Mesendoderm (in vitro differentiated cells): ENCODE measurements around the gene CD72.

Source experiments
- DNase-seq: peaks from one replicate; pipeline ENCODE4 v3.0.0; 2013
- H2AK5ac ChIP-seq: 2 replicates; pipeline ENCODE4 v1.6.1; 2013; ENCODE audit warnings: low read length, inconsistent platforms
- H2BK120ac ChIP-seq: 2 replicates; pipeline ENCODE4 v1.6.1; 2013; ENCODE audit warnings: low read depth, mild to moderate bottlenecking, low read length, moderate library complexity, mixed read lengths
- H2BK15ac ChIP-seq: replicated peaks from 2 replicates; pipeline ENCODE4 v1.6.1; 2013; ENCODE audit warnings: low read depth, mild to moderate bottlenecking, moderate library complexity
- H2BK5ac ChIP-seq: 2 replicates; pipeline ENCODE4 v1.6.1; 2013; ENCODE audit warnings: low read length, inconsistent platforms
- H3K18ac ChIP-seq: 2 replicates; pipeline ENCODE4 v1.6.1; 2013; ENCODE audit warnings: mild to moderate bottlenecking, low read length, mixed read lengths
- H3K23ac ChIP-seq: one replicate; pipeline ENCODE4 v1.6.1; 2013; ENCODE audit warnings: low read length
- H3K27ac ChIP-seq: 2 replicates; pipeline ENCODE4 v1.5.1; 2013; ENCODE audit warnings: low read depth, mild to moderate bottlenecking, inconsistent platforms, low read length, moderate library complexity
- H3K27me3 ChIP-seq: 2 replicates; pipeline ENCODE4 v1.6.1; 2013; ENCODE audit warnings: low read length, control low read depth, mild to moderate bottlenecking, inconsistent platforms; ENCODE audit not compliant: insufficient read depth, poor library complexity
- H3K36me3 ChIP-seq: 2 replicates; pipeline ENCODE4 v1.6.1; 2013; ENCODE audit warnings: low read length, inconsistent platforms; ENCODE audit not compliant: control insufficient read depth, insufficient read depth
- H3K4ac ChIP-seq: one replicate; pipeline ENCODE4 v1.6.1; 2013; ENCODE audit warnings: low read depth, mild to moderate bottlenecking, low read length, moderate library complexity
- H3K4me1 ChIP-seq: 2 replicates; pipeline ENCODE4 v1.6.1; 2013; ENCODE audit warnings: low read depth, low read length, inconsistent platforms; ENCODE audit not compliant: control insufficient read depth
- H3K4me2 ChIP-seq: 2 replicates; pipeline ENCODE4 v1.6.1; 2013; ENCODE audit warnings: low read length
- H3K4me3 ChIP-seq: 2 replicates; pipeline ENCODE4 v1.5.1; 2013; ENCODE audit warnings: mild to moderate bottlenecking, low read length
- H3K56ac ChIP-seq: one replicate; pipeline ENCODE4 v1.6.1; 2013; ENCODE audit warnings: low read length
- H3K79me1 ChIP-seq: 2 replicates; pipeline ENCODE4 v1.6.1; 2013; ENCODE audit warnings: low read length, inconsistent platforms
- H3K79me2 ChIP-seq: 2 replicates; pipeline ENCODE4 v1.6.1; 2013; ENCODE audit warnings: mild to moderate bottlenecking, low read length; ENCODE audit not compliant: control insufficient read depth, insufficient read depth
- H3K9ac ChIP-seq: 2 replicates; pipeline ENCODE4 v1.6.1; 2013; ENCODE audit warnings: low read length, inconsistent platforms
- H4K5ac ChIP-seq: one replicate; pipeline ENCODE4 v1.6.1; 2013; ENCODE audit warnings: low read length
- H4K8ac ChIP-seq: one replicate; pipeline ENCODE4 v1.6.1; 2013; ENCODE audit warnings: low read depth, mild to moderate bottlenecking, control low read depth, low read length, moderate library complexity
- WGBS: extraction: QIAGEN DNeasy Blood & Tissue Kit; methylation state at CpG from one replicate; pipeline ENCODE4 v1.1.7; 2013; ENCODE audit warnings: low lambda C conversion rate, missing lambda C conversion rate; ENCODE audit not compliant: insufficient coverage; ENCODE audit errors: extremely low coverage; 5-methylcytosine and 5-hydroxymethylcytosine counted together

Gene CD72

DNA sequence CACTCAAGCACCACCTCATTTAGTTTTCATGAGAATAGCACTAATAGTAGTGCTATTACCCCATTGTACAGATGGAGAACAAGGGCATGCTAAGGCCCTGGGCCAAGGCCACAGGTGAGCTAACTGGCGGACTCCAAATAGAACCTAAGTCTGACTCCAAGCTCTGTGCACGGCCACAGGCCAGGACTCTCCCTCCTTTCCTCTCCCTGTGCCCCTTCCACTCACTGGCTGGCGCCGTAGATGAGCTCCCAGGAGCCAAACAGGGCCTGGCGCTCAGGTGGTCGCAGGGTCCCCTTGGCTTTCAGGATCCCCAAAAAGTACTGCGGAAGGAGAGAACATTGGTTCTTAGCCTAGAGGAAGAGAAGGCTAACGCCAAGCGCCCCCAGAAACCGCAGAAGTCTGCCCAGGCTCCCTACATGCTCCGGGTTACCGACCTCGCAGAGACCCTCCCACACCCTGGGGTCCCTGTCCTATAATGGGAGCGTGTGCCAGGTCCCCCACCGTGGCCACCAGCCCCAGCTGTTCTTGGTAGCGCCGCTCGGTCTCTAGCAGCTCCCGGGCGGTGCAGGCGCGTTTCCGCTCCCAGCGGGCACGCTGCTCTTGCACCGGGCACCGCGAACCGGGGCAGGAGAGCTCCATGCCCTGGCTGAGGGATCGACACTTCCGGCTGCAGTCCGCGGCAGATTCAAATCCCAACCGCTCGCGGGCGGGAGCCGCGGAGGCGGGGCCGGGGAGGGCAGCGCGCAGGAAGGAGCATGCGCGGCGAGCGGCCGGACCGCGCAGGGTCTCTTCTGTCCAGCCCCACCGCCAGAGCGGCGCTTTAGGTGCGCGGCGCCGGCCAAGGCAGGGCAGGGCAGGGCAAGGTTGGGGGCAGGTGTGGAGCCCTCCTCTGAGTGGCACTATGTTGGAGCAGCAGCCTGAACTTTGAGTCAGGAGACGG, 46.6 kb upstream of the CD72 start, which contains the start of gene ARHGEF39:
ARHGEF39 (minus strand) TSS at position 665 of the 940 bp plus-strand sequence; CDS start at position 639, 26 bp downstream.
- no peak within 1 kb of the TSS for H2BK15ac ChIP-seq
- H3K36me3 ChIP-seq = peaks cover 6% of the 10 kb centered on the region
- peak within 1 kb of the TSS; percentile 84 for H3K56ac ChIP-seq
- H3K4me2 ChIP-seq = peak within 1 kb of the TSS; percentile 55
- peaks cover 5% of the 10 kb centered on the region for H3K4me1 ChIP-seq
- H3K27ac ChIP-seq = no peak within 1 kb of the TSS
- H4K8ac ChIP-seq = no peak within 1 kb of the TSS
- peak within 1 kb of the TSS; percentile 97 for H3K4ac ChIP-seq
- H2AK5ac ChIP-seq = peak within 1 kb of the TSS; percentile 97
- peak within 1 kb of the TSS; percentile 71 for H3K9ac ChIP-seq
- peaks cover 12% of the 10 kb centered on the region for H3K79me1 ChIP-seq
- no CpG with 5 or more reads among the region's 58 CpGs for WGBS
- H4K5ac ChIP-seq = no peak within 1 kb of the TSS
- peak; percentile 93 for DNase-seq
- H3K27me3 ChIP-seq = no peaks in the 10 kb centered on the region
- H3K4me3 ChIP-seq = peak within 1 kb of the TSS; percentile 51
- peak within 1 kb of the TSS; percentile 24 for H2BK5ac ChIP-seq
- peak within 1 kb of the TSS; percentile 70 for H3K23ac ChIP-seq
- no peaks in the 10 kb centered on the region for H3K79me2 ChIP-seq
- peak within 1 kb of the TSS; percentile 75 for H3K18ac ChIP-seq
- H2BK120ac ChIP-seq = no peak within 1 kb of the TSS

DNA sequence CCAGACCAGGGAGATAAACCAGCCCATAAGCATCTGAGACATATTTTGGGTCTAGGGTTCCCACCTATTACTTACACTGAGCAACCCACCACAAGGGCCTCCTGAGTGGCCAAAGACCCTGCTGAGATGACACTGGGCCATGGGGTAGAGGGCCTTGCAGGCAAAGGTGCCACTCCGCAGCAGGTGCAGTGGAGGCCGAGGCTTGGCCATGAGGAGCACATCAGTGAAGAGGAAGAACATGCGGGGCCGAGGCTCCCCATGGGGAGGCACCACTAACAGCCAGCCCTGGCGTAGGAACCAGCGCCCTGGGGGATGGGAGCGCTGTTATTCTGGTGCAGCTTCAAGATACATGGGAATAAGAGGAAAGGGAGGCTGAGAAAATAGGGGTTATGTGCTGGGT, 44.2 kb upstream of the CD72 start:
- no peaks in the 10 kb centered on the region for H3K79me2 ChIP-seq
- H2BK120ac ChIP-seq = no peak overlapping the region
- H3K36me3 ChIP-seq = peaks cover 6% of the 10 kb centered on the region
- H4K5ac ChIP-seq = no peak overlapping the region
- no peak overlapping the region for H3K4me2 ChIP-seq
- no peak overlapping the region for H3K23ac ChIP-seq
- peaks cover 5% of the 10 kb centered on the region for H3K4me1 ChIP-seq
- H3K27ac ChIP-seq = no peak overlapping the region
- H3K56ac ChIP-seq = no peak overlapping the region
- no peak overlapping the region for H2AK5ac ChIP-seq
- no peak overlapping the region for H2BK15ac ChIP-seq
- WGBS = no CpG with 5 or more reads among the region's 7 CpGs
- no peaks in the 10 kb centered on the region for H3K27me3 ChIP-seq
- peaks cover 12% of the 10 kb centered on the region for H3K79me1 ChIP-seq
- no peak overlapping the region for H3K9ac ChIP-seq
- H2BK5ac ChIP-seq = no peak overlapping the region
- H3K4me3 ChIP-seq = no peak overlapping the region
- no peak overlapping the region for H4K8ac ChIP-seq
- no peak overlapping the region for H3K18ac ChIP-seq
- H3K4ac ChIP-seq = no peak overlapping the region
- no peak for DNase-seq

DNA sequence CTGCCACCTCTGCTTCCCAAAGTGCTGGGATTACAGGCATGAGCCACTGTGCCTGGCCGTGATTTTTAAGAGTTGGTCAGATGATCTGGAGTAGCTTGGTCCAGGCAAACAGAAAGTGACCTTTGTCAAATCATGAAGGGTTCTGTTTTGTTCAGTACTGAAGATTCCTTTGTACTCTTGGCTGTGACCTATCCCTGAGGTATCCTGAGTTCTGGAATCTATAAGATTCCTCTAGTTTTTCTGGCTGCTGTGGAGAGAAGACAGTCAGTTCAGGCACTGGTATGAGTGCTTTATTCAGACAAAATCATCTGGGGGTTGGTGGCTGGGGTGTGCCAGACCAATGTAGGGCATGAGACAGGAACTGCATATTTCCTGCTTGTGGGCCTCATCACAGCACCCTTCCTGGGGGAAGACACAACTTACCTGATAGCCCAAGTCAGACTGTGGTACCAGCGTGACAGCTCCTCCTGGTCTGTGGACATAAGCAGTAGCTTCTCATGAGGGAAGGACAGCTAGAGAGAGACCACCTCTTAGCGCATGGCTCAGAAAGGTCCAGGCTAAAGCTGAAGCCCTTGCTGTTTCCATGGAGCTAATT, 43.6 kb upstream of the CD72 start:
- Histone ChIP-seq H4K8ac (no peak overlapping the region), H3K27me3 (no peaks in the 10 kb centered on the region), H4K5ac (no peak overlapping the region), H3K4ac (no peak overlapping the region), H2AK5ac (no peak overlapping the region), H2BK5ac (no peak overlapping the region), H3K9ac (no peak overlapping the region), H3K4me2 (no peak overlapping the region), H3K79me1 (peaks cover 12% of the 10 kb centered on the region), H3K56ac (no peak overlapping the region), H3K18ac (no peak overlapping the region), H3K27ac (no peak overlapping the region), H2BK120ac (no peak overlapping the region), H2BK15ac (no peak overlapping the region), H3K23ac (no peak overlapping the region), H3K79me2 (no peaks in the 10 kb centered on the region), H3K4me3 (no peak overlapping the region), H3K4me1 (peaks cover 5% of the 10 kb centered on the region), H3K36me3 (peaks cover 6% of the 10 kb centered on the region)
- no peak for DNase-seq
- no CpG with 5 or more reads among the region's 3 CpGs for WGBS

DNA sequence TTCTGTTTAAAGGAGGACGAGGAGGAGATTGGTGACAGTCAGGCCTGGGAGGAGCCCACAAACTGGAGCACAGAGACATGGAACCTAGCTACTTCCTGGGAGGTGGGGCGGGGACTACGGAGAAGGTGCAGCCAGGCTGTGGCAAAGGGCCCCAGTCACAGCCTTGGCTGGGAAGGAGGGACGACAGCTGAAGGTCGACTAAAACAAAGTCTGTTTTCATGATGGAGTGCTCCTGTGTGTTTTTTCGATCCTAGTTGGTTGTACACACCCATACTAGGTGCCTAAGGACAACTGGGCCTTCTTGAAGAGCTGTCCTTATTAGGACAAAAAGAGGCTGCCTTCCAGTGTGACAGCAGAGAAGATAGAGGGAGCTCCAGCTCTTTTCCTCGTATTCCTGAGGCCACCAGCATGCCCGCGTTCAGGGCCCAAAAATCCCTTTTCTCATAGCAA, 42.8 kb upstream of the CD72 start:
- Histone ChIP-seq H3K4me1 (peaks cover 5% of the 10 kb centered on the region), H3K79me1 (peaks cover 12% of the 10 kb centered on the region), H2BK120ac (no peak overlapping the region), H2BK5ac (no peak overlapping the region), H3K23ac (no peak overlapping the region), H2BK15ac (no peak overlapping the region), H3K4me2 (no peak overlapping the region), H3K4me3 (no peak overlapping the region), H3K36me3 (peaks cover 6% of the 10 kb centered on the region), H4K8ac (no peak overlapping the region), H3K9ac (no peak overlapping the region), H3K79me2 (no peaks in the 10 kb centered on the region), H2AK5ac (no peak overlapping the region), H3K56ac (no peak overlapping the region), H3K4ac (no peak overlapping the region), H3K27ac (no peak overlapping the region), H4K5ac (no peak overlapping the region), H3K18ac (no peak overlapping the region), H3K27me3 (no peaks in the 10 kb centered on the region)
- peak; percentile 73 for DNase-seq
- no CpG with 5 or more reads among the region's 9 CpGs for WGBS

DNA sequence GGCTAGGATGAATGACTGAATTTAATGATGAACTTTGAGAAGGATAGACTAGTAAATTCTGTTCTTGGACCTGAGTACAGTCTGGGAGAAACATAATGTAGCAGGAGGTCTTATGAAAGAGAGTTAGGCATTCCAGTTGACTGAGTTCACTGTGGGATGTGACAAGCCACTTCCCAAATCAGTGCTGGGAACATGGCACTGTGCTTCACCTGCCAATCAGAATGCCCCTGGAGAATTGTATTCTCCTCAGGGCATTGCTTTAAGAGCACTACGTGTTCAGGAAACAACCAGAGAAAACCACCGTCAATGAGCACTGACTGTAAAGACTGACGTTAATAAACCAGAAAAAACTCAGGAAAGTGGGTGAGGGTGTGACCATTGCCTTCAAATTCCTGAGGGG, 41.1 kb upstream of the CD72 start:
- Histone ChIP-seq H3K79me1 (peaks cover 10% of the 10 kb centered on the region), H3K18ac (no peak overlapping the region), H3K4me3 (no peak overlapping the region), H3K4me1 (peaks cover 4% of the 10 kb centered on the region), H4K5ac (no peak overlapping the region), H3K36me3 (peaks cover 6% of the 10 kb centered on the region), H4K8ac (no peak overlapping the region), H3K4me2 (no peak overlapping the region), H3K23ac (no peak overlapping the region), H2BK120ac (no peak overlapping the region), H3K27me3 (no peaks in the 10 kb centered on the region), H3K9ac (no peak overlapping the region), H3K4ac (no peak overlapping the region), H3K27ac (no peak overlapping the region), H2BK15ac (no peak overlapping the region), H2BK5ac (no peak overlapping the region), H3K79me2 (no peaks in the 10 kb centered on the region), H2AK5ac (no peak overlapping the region), H3K56ac (no peak overlapping the region)
- DNase-seq = no peak
- no CpG with 5 or more reads among the region's 3 CpGs for WGBS
